Activated naive CD4-positive, alpha-beta T cell treated with anti-CD3 and anti-CD28 coated beads, Interleukin-2, amount 10 ng/mL, durations not matched to agents 7 days and 5 days (primary cell): ENCODE data around the gene VN1R5.
"Not testable (repeated sequence)": the region's sequence is repeated elsewhere in the genome, so short reads cannot be mapped to it uniquely, and the experiment has no call there.

Source experiments
- CTCF ChIA-PET: fragments of 350-600 bp; sonication (Branson Sonifier 250); formaldehyde crosslinking; loops from one replicate; lab custom pipeline; 2021; ENCODE audit warnings: antibody characterized with exemption; lab: Charles Lee
- DNase-seq: peaks from one replicate; pipeline ENCODE4 v3.0.0-alpha.2; 2020
- H3K27ac Mint-ChIP-seq: one replicate; pipeline ENCODE4 v1.8.0; 2021; ENCODE audit warnings: mild to moderate bottlenecking, moderate library complexity, mixed read lengths
- H3K27me3 Mint-ChIP-seq: one replicate; pipeline ENCODE4 v1.8.0; 2021; ENCODE audit warnings: mild to moderate bottlenecking, mixed read lengths
- H3K36me3 Mint-ChIP-seq: one replicate; pipeline ENCODE4 v1.8.0; 2021; ENCODE audit warnings: mixed read lengths
- H3K4me1 Mint-ChIP-seq: one replicate; pipeline ENCODE4 v1.8.0; 2021; ENCODE audit warnings: mixed read lengths
- H3K4me3 Mint-ChIP-seq: one replicate; pipeline ENCODE4 v1.8.0; 2021; ENCODE audit warnings: mild to moderate bottlenecking, moderate library complexity, mixed read lengths
- H3K9me3 Mint-ChIP-seq: one replicate; pipeline ENCODE4 v1.8.0; 2021; ENCODE audit warnings: mixed read lengths

The VN1R5 gene

DNA sequence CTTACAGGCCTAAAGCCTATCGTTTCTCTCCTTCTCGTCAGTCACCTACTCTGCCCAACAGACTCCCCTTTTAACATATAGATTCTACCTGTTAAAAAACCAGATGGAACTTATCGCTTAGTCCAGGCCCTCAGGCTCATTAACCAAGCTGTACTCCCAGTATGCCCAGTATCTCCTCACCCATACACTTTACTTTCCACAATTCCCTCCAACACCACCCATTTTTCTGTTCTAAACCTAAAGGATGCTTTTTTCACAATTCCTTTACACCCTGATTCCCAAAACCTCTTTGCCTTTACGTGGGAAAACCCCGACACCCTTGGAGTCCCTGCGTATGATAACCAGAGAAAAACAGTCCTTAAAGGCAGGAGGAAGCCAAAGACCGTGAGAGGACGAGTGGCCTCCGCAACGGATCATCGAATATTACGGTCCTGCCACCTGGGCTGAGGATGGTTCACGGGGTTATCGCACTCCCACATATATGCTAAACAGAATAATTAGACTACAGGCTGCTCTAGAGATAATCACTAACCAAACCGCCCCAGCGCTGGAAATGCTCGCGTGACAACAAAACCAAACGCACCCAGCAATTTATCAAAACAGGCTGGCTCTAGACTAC, 33.5 kb downstream of the VN1R5 start:
- DNase-seq, H3K4me3 Mint-ChIP-seq, H3K4me1 Mint-ChIP-seq, H3K27ac Mint-ChIP-seq, H3K36me3 Mint-ChIP-seq, H3K27me3 Mint-ChIP-seq, CTCF ChIA-PET: not testable (repeated sequence)
- H3K9me3 Mint-ChIP-seq: peaks cover 35% of the 10 kb centered on the region

DNA sequence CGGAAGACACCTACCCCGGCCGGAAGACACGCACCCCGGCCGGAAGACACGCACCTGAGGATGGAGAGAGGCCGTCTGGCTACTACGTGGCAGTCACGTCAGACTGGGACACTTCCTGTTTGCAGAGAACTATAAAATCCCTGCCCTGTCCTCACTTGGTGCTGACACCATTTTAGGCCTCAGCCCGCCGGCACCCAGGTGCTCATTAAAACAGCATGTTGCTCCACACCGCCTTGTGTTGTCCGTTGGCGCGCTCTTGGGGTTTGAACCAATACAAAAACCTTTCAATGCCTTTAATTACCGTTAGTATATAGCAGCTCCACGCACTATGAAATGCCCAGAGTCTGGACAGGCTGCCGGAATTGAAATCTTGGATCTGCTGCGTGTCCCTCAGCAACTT, 34.7 kb downstream of the VN1R5 start:
- Mint-ChIP-seq H3K4me1 (no peaks in the 10 kb centered on the region), H3K36me3 (no peaks in the 10 kb centered on the region), H3K4me3 (no peak overlapping the region), H3K27ac (no peak overlapping the region), H3K27me3 (no peaks in the 10 kb centered on the region), H3K9me3 (peaks cover 32% of the 10 kb centered on the region)
- CTCF ChIA-PET: interaction anchor here (0.7 kb wide), 1 partner anchor 1416 kb away, joined by 3 read pairs; no protein-coding TSS in a partner anchor
- no peak for DNase-seq

DNA sequence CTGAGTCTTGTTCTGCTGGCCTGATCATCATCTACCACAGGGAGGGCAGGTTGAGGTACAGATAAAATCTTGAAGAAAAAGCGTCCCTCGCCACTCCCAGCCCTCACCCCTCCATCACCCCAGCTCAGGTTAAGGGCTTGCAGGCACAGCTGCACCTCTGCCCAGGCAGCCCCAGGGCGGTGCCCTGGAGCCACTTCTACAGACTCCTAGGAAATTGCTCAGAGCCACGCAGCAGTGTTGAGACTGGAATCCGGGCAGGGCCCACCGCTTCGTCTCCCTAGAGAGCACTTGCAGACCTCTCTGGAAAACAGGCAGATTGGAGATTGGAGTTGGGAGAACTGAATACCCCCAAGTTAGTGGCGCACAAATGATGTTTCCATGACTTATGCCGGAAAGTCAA, 35.3 kb downstream of the VN1R5 start:
- no peaks in the 10 kb centered on the region for H3K27me3 Mint-ChIP-seq
- CTCF ChIA-PET: interaction anchor here (0.7 kb wide), 1 partner anchor 1416 kb away, joined by 3 read pairs; no protein-coding TSS in a partner anchor
- H3K4me1 Mint-ChIP-seq: no peaks in the 10 kb centered on the region
- H3K36me3 Mint-ChIP-seq: no peaks in the 10 kb centered on the region
- H3K9me3 Mint-ChIP-seq: peaks cover 30% of the 10 kb centered on the region
- H3K27ac Mint-ChIP-seq: no peak overlapping the region
- DNase-seq: no peak
- H3K4me3 Mint-ChIP-seq: no peak overlapping the region

DNA sequence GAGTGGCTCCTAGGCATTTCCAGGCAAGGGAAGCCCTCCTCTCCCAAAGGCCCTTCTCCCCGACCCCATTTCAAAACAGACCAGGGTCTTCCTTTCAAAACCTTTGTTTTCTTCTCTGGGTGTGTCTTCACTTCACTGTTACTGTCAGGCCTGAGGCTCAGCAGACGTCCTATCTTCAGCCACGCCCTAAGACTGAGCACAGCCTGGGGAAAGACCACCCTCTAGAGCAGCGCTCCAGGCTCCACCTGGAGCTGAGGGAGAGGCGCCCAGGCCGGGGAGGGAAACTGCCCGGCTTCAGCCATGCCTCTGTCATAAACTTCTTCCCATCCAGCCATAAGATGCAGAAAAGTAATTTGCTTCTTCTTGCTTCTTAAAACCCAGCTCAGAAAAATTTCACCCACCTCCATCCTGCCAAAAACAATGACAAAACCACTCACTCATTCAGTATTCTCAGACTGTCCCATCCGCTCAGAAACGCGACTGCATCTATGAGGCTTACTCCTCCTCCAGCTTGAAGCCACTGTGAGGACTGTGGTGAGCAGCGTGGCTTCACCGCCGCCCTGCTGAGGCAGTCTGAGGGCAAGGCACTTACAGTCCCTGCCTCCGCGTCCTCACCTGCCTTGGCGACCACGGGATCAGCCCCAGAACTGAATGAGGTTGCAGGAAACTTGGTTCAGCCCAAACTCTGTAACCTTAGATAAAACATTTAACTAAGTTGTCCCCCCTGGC, 36.1 kb downstream of the VN1R5 start:
- Mint-ChIP-seq H3K4me3 (no peak overlapping the region), H3K4me1 (no peaks in the 10 kb centered on the region), H3K27me3 (no peaks in the 10 kb centered on the region), H3K36me3 (no peaks in the 10 kb centered on the region), H3K27ac (no peak overlapping the region), H3K9me3 (peaks cover 23% of the 10 kb centered on the region)
- CTCF ChIA-PET: interaction anchor here (0.7 kb wide), 1 partner anchor 21 kb away, joined by 3 read pairs; no protein-coding TSS in a partner anchor
- DNase-seq: no peak

DNA sequence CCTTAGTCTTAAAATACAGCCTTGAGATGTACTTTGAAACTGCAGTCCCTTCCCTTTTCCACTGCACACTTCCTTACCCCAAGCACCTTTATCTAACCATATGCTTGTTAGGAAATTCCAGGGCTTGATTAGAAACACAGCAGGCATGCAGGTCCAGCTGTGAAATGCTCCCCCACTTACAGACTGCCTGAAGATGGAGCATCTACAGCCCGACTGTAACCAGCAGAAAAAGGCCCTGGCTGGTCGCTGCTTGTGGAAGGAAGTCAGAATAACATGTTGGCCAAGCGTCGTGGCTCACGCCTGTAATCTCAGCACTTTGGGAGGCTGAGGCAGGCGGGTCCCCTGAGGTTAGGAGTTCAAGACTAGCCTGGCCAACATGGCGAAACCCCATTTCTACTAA, 37.2 kb downstream of the VN1R5 start:
- H3K4me1 Mint-ChIP-seq: peaks cover 3% of the 10 kb centered on the region
- H3K9me3 Mint-ChIP-seq: peaks cover 15% of the 10 kb centered on the region
- no peak overlapping the region for H3K4me3 Mint-ChIP-seq
- CTCF ChIA-PET: no interaction called here
- no peak overlapping the region for H3K27ac Mint-ChIP-seq
- H3K27me3 Mint-ChIP-seq: no peaks in the 10 kb centered on the region
- no peaks in the 10 kb centered on the region for H3K36me3 Mint-ChIP-seq
- DNase-seq: no peak

DNA sequence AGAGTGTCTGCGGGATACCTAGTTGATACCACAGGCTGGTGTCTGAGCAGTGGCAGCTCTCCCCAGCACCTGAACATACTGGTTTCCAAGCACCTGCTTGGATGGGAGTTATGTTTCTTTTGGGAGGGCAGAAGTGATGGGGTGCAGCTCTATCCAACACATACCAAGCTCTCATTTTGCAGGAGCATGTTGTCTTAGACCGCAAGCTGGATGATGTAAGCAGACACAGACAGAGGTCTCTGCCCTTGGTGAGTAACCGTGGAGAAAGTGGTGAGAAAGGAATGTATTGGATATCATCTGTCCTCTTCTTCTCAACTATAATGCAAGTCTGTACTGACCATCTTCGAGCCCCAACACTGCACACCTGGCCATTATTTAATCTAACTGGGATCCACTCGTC, 38.4 kb downstream of the VN1R5 start:
- H3K36me3 Mint-ChIP-seq: no peaks in the 10 kb centered on the region
- CTCF ChIA-PET: no interaction called here

DNA sequence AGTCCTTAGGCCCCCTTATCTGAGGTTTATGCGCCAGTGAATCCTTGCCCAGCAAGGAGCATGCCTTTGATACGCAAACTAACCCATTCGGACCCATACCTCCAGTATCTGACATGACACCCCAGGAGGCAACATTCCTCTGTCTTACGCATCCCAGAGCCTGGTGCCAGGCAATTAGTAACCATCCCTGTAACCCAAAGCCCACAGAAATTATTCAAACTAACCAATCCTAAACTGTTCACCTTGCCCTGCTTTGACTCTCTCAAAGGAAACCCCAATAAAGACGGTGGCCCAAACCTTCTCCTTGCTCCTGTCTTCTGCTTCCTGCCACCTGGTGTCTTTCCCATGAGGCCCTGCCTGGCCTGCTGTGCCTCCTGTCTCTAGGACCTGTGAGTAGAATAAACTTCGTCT, 39.4 kb downstream of the VN1R5 start:
- H3K27ac Mint-ChIP-seq: no peak overlapping the region
- peaks cover 3% of the 10 kb centered on the region for H3K4me1 Mint-ChIP-seq
- no peaks in the 10 kb centered on the region for H3K36me3 Mint-ChIP-seq
- H3K27me3 Mint-ChIP-seq: no peaks in the 10 kb centered on the region
- H3K4me3 Mint-ChIP-seq: no peak overlapping the region
- CTCF ChIA-PET: no interaction called here
- peaks cover 3% of the 10 kb centered on the region for H3K9me3 Mint-ChIP-seq
- no peak for DNase-seq

More for the DNA sequence above, 38.4 kb downstream of the VN1R5 start:
- Mint-ChIP-seq H3K4me1 (peaks cover 3% of the 10 kb centered on the region), H3K4me3 (no peak overlapping the region), H3K27ac (no peak overlapping the region), H3K27me3 (no peaks in the 10 kb centered on the region), H3K9me3 (peaks cover 7% of the 10 kb centered on the region)
- DNase-seq: no peak

DNA sequence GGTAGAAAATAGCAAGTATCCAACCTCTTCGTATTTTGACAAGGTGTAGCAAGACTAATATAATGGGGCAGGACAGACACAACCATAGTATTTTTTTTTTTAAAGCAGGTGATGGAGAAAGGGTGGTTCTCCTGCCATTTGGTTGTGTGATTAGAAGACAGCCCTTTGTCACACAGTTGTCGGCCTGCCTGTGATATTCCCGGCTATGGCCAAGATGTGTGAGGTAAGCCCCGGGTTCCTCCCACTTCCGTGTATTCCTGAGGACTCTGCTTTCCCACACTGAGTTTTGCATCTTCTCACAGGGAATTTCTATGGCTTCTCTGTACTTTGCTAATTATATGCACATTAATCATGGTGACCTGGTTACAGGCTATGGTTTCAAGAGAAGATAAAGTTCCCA, 39.9 kb downstream of the VN1R5 start:
- CTCF ChIA-PET: no interaction called here
- H3K4me1 Mint-ChIP-seq: peaks cover 3% of the 10 kb centered on the region
- H3K4me3 Mint-ChIP-seq: no peak overlapping the region
- no peaks in the 10 kb centered on the region for H3K36me3 Mint-ChIP-seq
- no peak overlapping the region for H3K27ac Mint-ChIP-seq
- H3K27me3 Mint-ChIP-seq: no peaks in the 10 kb centered on the region
- no peak for DNase-seq
- peaks cover 2% of the 10 kb centered on the region for H3K9me3 Mint-ChIP-seq

DNA sequence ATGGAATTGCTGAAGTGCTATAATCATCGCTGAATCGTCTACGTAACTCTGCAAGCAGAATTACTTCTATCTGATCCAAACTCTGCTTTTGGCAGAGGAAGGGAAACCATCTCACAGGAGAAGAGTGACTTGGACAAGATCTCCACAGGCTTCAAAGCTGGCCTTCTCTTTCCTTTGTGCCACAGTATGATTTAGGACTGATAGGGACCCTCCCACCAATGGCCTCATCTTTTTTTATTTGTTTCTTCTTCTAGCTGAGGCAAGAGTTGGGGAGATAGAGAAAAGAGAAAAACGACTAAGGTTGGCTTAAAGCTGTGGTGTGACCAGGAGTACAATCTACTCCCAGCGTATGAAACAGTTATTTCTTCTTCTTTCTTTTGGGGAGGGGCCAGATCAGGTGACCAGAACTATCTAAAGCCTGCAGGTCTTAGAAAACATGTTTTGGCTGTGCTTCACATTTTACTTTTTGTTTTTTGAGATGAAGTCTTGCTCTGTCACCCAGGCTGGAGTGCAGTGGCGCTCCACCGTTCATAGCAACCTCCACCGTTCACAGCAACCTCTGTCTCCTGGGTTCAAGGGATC, 40.8 kb downstream of the VN1R5 start:
- no peaks in the 10 kb centered on the region for H3K36me3 Mint-ChIP-seq
- peaks cover 3% of the 10 kb centered on the region for H3K4me1 Mint-ChIP-seq
- H3K27me3 Mint-ChIP-seq: no peaks in the 10 kb centered on the region
- no peak overlapping the region for H3K27ac Mint-ChIP-seq
- CTCF ChIA-PET: no interaction called here
- no peaks in the 10 kb centered on the region for H3K9me3 Mint-ChIP-seq
- no peak for DNase-seq
- H3K4me3 Mint-ChIP-seq: no peak overlapping the region

DNA sequence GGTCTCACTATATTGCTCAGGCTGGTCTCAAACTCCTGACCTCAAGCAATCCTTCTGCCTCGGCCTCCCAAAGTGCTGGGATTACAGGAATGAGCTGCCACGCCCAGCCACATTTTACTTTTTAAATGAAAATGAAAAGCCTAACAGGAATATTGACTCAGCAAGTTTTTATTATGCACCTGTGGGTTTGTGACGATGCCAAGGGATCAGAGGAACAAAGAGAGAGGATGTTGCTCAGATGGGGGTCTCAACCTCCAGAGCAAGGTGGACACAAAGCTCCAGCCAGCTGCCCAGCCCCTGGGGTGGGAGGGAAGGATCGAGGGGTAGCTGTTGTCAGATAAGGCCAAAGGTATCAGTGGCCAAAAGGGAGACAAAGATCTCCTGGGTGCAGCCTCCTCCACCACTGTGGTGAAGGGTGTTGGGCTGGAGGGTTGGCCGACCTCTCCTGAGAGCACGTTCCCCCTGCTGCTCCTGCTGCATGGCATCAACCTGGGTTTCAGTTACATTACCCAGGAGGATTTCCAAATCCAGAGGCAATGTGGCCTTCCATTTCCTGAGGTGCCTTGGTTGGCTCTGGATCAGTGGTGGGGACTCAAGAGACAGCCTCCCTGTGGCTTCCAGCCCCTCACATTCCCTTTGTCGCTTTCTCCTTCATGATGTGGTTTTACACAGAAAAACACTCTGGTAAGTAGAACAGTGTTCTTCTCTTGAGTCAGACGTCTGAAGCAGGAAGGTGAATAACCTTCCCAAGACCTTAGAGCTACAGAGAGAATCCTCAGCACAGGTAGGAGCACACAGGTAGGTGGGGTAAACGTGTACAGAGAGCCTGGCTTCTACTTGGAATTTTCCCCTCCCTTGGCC, 41.6 kb downstream of the VN1R5 start:
- H3K9me3 Mint-ChIP-seq: no peaks in the 10 kb centered on the region
- DNase-seq: no peak
- no peak overlapping the region for H3K4me3 Mint-ChIP-seq
- H3K4me1 Mint-ChIP-seq: peaks cover 3% of the 10 kb centered on the region
- peaks cover under 1% of the 10 kb centered on the region for H3K36me3 Mint-ChIP-seq
- no peaks in the 10 kb centered on the region for H3K27me3 Mint-ChIP-seq
- CTCF ChIA-PET: no interaction called here
- no peak overlapping the region for H3K27ac Mint-ChIP-seq

DNA sequence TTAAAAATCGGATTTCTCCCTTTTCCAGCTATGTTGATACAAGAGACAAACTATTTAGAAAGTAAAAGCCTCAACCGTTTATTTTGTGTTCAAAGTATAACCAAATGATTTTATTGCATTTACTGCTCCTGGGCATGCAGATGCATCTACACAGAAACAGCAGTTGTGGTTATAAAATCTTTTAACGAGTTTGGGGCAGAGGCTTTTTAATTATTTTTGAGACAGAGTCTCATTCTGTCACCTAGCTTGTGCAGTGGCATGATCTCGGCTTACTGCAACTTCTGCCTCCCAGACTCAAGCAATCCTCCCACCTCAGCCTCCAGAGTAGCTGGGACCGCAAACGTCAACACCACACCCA, 42.2 kb downstream of the VN1R5 start:
- Mint-ChIP-seq H3K27ac (no peak overlapping the region), H3K9me3 (no peaks in the 10 kb centered on the region), H3K4me1 (peaks cover 3% of the 10 kb centered on the region), H3K36me3 (peaks cover 3% of the 10 kb centered on the region), H3K4me3 (no peak overlapping the region), H3K27me3 (no peaks in the 10 kb centered on the region)
- no peak for DNase-seq
- CTCF ChIA-PET: no interaction called here

DNA sequence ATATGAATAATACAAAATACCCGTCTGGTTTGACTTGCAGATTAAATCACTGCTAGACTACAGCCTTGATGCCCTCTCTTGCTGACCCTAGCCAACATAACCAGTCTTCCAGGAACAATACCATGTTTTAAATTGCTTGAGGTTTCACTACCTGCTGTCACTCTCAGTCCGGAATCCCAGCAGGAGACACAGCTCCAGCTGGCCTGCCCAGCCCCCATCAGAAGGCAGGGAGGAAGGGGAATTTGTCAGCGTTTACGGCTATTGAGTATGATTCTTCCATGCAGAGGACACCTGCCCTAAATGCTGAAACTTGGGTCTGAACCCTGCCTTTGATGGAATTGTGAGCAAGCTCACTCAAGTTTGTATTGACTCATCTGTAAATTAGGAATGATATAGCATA, 42.8 kb downstream of the VN1R5 start:
- DNase-seq: no peak
- peaks cover 3% of the 10 kb centered on the region for H3K4me1 Mint-ChIP-seq
- no peak overlapping the region for H3K4me3 Mint-ChIP-seq
- no peaks in the 10 kb centered on the region for H3K27me3 Mint-ChIP-seq
- no peak overlapping the region for H3K27ac Mint-ChIP-seq
- CTCF ChIA-PET: interaction anchor here (0.6 kb wide), 1 partner anchor 25 kb away, joined by 3 read pairs; no protein-coding TSS in a partner anchor
- H3K36me3 Mint-ChIP-seq: peaks cover 3% of the 10 kb centered on the region
- no peaks in the 10 kb centered on the region for H3K9me3 Mint-ChIP-seq

DNA sequence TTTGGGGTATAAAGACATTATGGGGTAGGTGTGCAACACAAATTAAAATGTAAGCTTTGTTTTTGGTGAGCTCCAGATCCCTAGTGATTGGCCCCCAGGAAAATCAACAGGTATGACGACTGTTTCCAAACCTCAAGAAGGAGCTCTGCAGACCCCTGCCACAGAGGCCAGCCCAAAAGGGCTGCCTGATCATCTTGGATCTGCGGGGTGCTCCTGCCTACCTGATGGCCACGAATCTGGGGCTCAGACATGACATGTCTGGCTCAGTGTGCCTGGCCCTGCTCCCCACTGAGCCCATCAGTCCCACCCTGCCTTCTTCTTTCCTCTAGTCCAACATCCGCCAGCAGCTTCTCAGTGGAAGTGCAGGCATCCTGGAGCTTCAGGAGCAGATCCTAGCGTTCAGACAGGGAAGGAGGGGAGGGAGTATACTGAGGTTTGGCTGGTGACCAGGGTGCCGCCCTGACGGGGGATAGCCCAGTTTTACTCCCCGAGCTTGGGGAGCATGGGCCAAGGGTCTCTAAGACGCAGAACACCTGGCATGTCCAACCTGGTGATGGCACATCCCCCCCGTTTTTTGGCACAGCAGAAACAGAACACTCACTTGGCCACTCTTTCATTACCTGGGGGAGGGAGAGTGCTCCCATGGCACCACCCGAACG, 44.0 kb downstream of the VN1R5 start:
- H3K9me3 Mint-ChIP-seq: no peaks in the 10 kb centered on the region
- H3K36me3 Mint-ChIP-seq: peaks cover 7% of the 10 kb centered on the region
- CTCF ChIA-PET: no interaction called here

More for the DNA sequence above, 44.0 kb downstream of the VN1R5 start:
- Mint-ChIP-seq H3K27ac (no peak overlapping the region), H3K4me1 (peaks cover 3% of the 10 kb centered on the region), H3K4me3 (no peak overlapping the region), H3K27me3 (no peaks in the 10 kb centered on the region)
- DNase-seq: no peak
